MM.1S (cell line): ENCODE results near the gene EXOSC10.

Experiments used
- DNase-seq: peaks from one replicate; pipeline ENCODE4 v3.0.0-alpha.2; 2015
- H2AFZ ChIP-seq: fragments of 300-600 bp; sonication (generic); 2 replicates; pipeline ENCODE4 v1.6.0; 2016; ENCODE audit warnings: antibody characterized with exemption, low read length
- H3F3A ChIP-seq: fragments of 300-600 bp; sonication (generic); 2 replicates; pipeline ENCODE4 v1.6.1; 2016; ENCODE audit warnings: mild to moderate bottlenecking, antibody characterized with exemption, low read length, moderate library complexity, mixed read lengths; ENCODE audit not compliant: insufficient read depth
- H3K27ac ChIP-seq: fragments of 300-600 bp; sonication (generic); 2 replicates; pipeline ENCODE4 v1.5.1; 2016; ENCODE audit warnings: mild to moderate bottlenecking, low read length
- H3K27me3 ChIP-seq: fragments of 300-600 bp; sonication (generic); replicated peaks from 2 replicates; pipeline ENCODE4 v1.6.0; 2016; ENCODE audit warnings: low read length; ENCODE audit not compliant: insufficient read depth
- H3K36me3 ChIP-seq: fragments of 300-600 bp; sonication (generic); replicated peaks from 2 replicates; pipeline ENCODE4 v1.6.1; 2016; ENCODE audit warnings: mild to moderate bottlenecking, low read length, mixed read lengths; ENCODE audit not compliant: insufficient read depth
- H3K4me1 ChIP-seq: fragments of 300-600 bp; sonication (generic); 2 replicates; pipeline ENCODE4 v1.6.1; 2016; ENCODE audit warnings: low read length, mixed read lengths
- H3K4me2 ChIP-seq: fragments of 300-600 bp; sonication (generic); 2 replicates; pipeline ENCODE4 v1.6.0; 2016; ENCODE audit warnings: low read depth, low read length
- H3K4me3 ChIP-seq: fragments of 300-600 bp; sonication (generic); 2 replicates; pipeline ENCODE4 v1.5.1; 2016; ENCODE audit warnings: low read length, mixed read lengths
- H3K79me2 ChIP-seq: fragments of 300-600 bp; sonication (generic); 2 replicates; pipeline ENCODE4 v1.6.1; 2016; ENCODE audit warnings: mixed run types, low read length, mixed read lengths
- H3K9ac ChIP-seq: fragments of 300-600 bp; sonication (generic); 2 replicates; pipeline ENCODE4 v1.6.1; 2016; ENCODE audit warnings: low read length, mixed read lengths
- H3K9me2 ChIP-seq: fragments of 300-600 bp; sonication (generic); replicated peaks from 2 replicates; pipeline ENCODE4 v1.6.1; 2016; ENCODE audit warnings: mild to moderate bottlenecking, low read length, mixed read lengths; ENCODE audit not compliant: insufficient read depth
- H3K9me3 ChIP-seq: fragments of 300-600 bp; sonication (generic); replicated peaks from 2 replicates; pipeline ENCODE4 v1.6.1; 2016; ENCODE audit warnings: mild to moderate bottlenecking, low read length, mixed read lengths; ENCODE audit not compliant: insufficient read depth
- H4K20me1 ChIP-seq: fragments of 300-600 bp; sonication (generic); 2 replicates; pipeline ENCODE4 v1.6.1; 2016; ENCODE audit warnings: mild to moderate bottlenecking, low read length, moderate library complexity, mixed read lengths; ENCODE audit not compliant: insufficient read depth
- CTCF ChIP-seq: fragments of 300-600 bp; sonication (generic); IDR thresholded peaks from 2 replicates; pipeline ENCODE4 v1.5.1; 2016; ENCODE audit warnings: antibody characterized with exemption, low read length, mixed read lengths
- EZH2 ChIP-seq: fragments of 300-600 bp; sonication (generic); optimal IDR thresholded peaks from 2 replicates; pipeline ENCODE3; 2017; ENCODE audit warnings: low read depth, mild to moderate bottlenecking, antibody characterized with exemption, low read length, mixed read lengths
- EZH2phosphoT487 ChIP-seq: fragments of 300-600 bp; sonication (generic); IDR thresholded peaks from 2 replicates; pipeline ENCODE4 v1.6.1; 2018; ENCODE audit warnings: antibody characterized with exemption, low read length

EXOSC10 gene

GRCh38 chr1:11114966-11115365, 15.3 kb upstream of the EXOSC10 start:
- TF ChIP-seq EZH2 (no peak), CTCF (no peak), EZH2phosphoT487 (no peak)
- no peak overlapping the region for H3K27ac ChIP-seq

GRCh38 chr1:11109047-11109760, 9.5 kb upstream of the EXOSC10 start:
- DNase-seq: no peak
- no peaks in the 10 kb centered on the region for H3F3A ChIP-seq
- no peaks in the 10 kb centered on the region for H4K20me1 ChIP-seq
- H3K4me2 ChIP-seq: no peak overlapping the region
- H3K9ac ChIP-seq: no peak overlapping the region
- peaks cover 3% of the 10 kb centered on the region for H3K36me3 ChIP-seq
- no peaks in the 10 kb centered on the region for H3K79me2 ChIP-seq
- no peak overlapping the region for H3K4me3 ChIP-seq
- no peaks in the 10 kb centered on the region for H3K9me2 ChIP-seq
- H3K27ac ChIP-seq: no peak overlapping the region
- no peak overlapping the region for H2AFZ ChIP-seq
- no peaks in the 10 kb centered on the region for H3K4me1 ChIP-seq
- TF ChIP-seq CTCF (no peak), EZH2phosphoT487 (no peak), EZH2 (no peak)
- H3K9me3 ChIP-seq: no peaks in the 10 kb centered on the region
- H3K27me3 ChIP-seq: no peaks in the 10 kb centered on the region

More at GRCh38 chr1:11114966-11115365, 15.3 kb upstream of the EXOSC10 start:
- DNase-seq: no peak
- Histone ChIP-seq H3K9ac (no peak overlapping the region), H4K20me1 (no peaks in the 10 kb centered on the region), H3K27me3 (no peaks in the 10 kb centered on the region), H3K4me3 (no peak overlapping the region), H2AFZ (no peak overlapping the region), H3K9me2 (no peaks in the 10 kb centered on the region), H3K9me3 (no peaks in the 10 kb centered on the region), H3K4me1 (no peaks in the 10 kb centered on the region), H3K79me2 (no peaks in the 10 kb centered on the region), H3K4me2 (no peak overlapping the region), H3F3A (no peaks in the 10 kb centered on the region), H3K36me3 (peaks cover 4% of the 10 kb centered on the region)

- no peak for DNase-seq
- Histone ChIP-seq H3K27ac (no peak overlapping the region), H3K27me3 (no peaks in the 10 kb centered on the region), H4K20me1 (no peaks in the 10 kb centered on the region), H3K9me2 (no peaks in the 10 kb centered on the region), H2AFZ (no peak overlapping the region), H3K36me3 (peaks cover 3% of the 10 kb centered on the region; the same call in 1 of the 2 replicates), H3K79me2 (no peaks in the 10 kb centered on the region), H3K4me3 (no peak overlapping the region), H3F3A (no peaks in the 10 kb centered on the region), H3K9me3 (no peaks in the 10 kb centered on the region), H3K4me2 (no peak overlapping the region), H3K4me1 (no peaks in the 10 kb centered on the region), H3K9ac (no peak overlapping the region)
- TF ChIP-seq CTCF: no peak
- no peak for TF ChIP-seq EZH2
- no peak for TF ChIP-seq EZH2phosphoT487
Observed at GRCh38 chr1:11107599-11107998, 7.9 kb upstream of the EXOSC10 start.
